Measurements from ENCODE around the gene MC1R. TPM values are rescaled to one million over a fixed set of nuclear protein-coding genes. Genes with fewer than 3 reads are reported as not detected.

Gene MC1R
- total RNA-seq, 1 experiment from 2014 or later: 12.2 TPM

DNA sequence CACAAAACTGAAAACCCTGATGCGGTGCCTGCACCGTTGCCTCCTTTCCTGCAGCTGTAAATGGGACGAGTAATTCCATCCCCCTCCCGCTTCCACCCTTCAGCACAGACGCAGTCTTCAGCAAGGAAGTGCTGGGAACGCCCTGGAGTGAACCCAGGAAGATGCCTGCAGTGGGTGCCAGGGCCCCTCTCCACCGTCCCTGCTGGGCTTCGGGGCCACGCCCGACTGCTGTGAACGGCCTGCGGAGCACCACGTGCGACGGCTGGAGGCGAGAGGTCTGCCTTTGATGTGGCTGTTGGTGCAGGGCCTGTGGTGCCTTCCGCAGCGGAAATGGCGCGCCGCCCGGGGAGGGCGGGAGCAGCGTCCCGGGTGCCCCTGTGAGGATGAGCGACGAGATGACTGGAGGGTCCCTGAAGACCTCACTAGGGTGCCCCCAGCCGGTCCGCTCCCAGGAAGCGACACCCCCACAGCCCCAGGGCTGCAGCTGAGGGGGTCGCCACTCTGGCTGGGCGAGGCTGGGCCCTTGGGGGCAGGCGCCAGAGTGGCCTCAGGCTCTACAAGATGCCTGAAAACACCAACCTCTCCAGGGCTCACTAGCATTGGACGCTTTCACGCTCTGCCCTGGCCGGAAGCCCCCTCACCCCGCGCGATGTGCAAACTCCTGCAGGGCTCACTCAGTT is 749 bp upstream of the MC1R start:
- no TSS peak for BruUV-seq (replicated peaks)
- Histone ChIP-seq H3K36me3 (ENCODE audit: control insufficient read depth in 1 of 2, insufficient read depth in 2 of 2, low read length in 2 of 2) (no peaks in the 10 kb centered on the region), H3K79me2 (ENCODE audit: insufficient read depth, low read length) (no peaks in the 10 kb centered on the region), H3K27me3 (ENCODE audit: insufficient read depth, low read length) (no peaks in the 10 kb centered on the region), H2AFZ (ENCODE audit: low read depth, low read length, poor library complexity, severe bottlenecking) (no peak overlapping the region), H3K4me1 (ENCODE audit: control insufficient read depth in 1 of 2, insufficient read depth in 2 of 2, low read length in 2 of 2) (peaks cover 52 to 71% of the 10 kb centered on the region in 2 experiments), H3K4me3 (replicated peaks in 1 of 2; ENCODE audit: low read depth in 1 of 2, low read length in 2 of 2) (peak overlapping the region; percentile 19 to 49), H4K20me1 (ENCODE audit: insufficient read depth) (no peaks in the 10 kb centered on the region), H3K27ac (ENCODE audit: low read depth, low read length) (peak overlapping the region; percentile 87), H3K9me3 (ENCODE audit: control insufficient read depth in 1 of 2, insufficient read depth in 1 of 2, low read depth in 1 of 2, low read length in 2 of 2) (no peaks in the 10 kb centered on the region), H3K9me2 (ENCODE audit: insufficient read depth) (no peaks in the 10 kb centered on the region), H3K4me2 (ENCODE audit: low read length) (peak overlapping the region; percentile 80), H3K9ac (ENCODE audit: low read length) (peak overlapping the region; percentile 64)
- intact Hi-C loops (cut with micrococcal nuclease): no loop called here
- RAD21 ChIA-PET (ENCODE audit: low non-redundant PET in 1 of 2, low total read pairs in 2 of 2, uncharacterized antibody in 2 of 2, unreplicated experiment in 2 of 2): no interaction called here
- DNase-seq (ENCODE audit: low read depth, low spot score): peak; percentile 96
- ATAC-seq: peak; percentile 68
- CTCF ChIA-PET: interaction anchor here (1.1 to 2.3 kb wide), 2 partner anchors 9 to 102 kb away, joined by 3 to 26 read pairs; no protein-coding TSS in a partner anchor
- POLR2A ChIA-PET: interaction anchor here (1.0 to 2.0 kb wide), 3 partner anchors 9 to 44 kb away, joined by 4 to 9 read pairs (median 5); partner anchors contain the start of gene TCF25
- TF ChIP-seq CBX3 (IDR thresholded peaks at IDR 0.05; ENCODE audit: low read depth): no peak
- peak; percentile 84 for TF ChIP-seq YY1 (IDR thresholded peaks at IDR 0.05; ENCODE audit: extremely low read depth, insufficient replicate concordance, low read depth, low read length)
- no peak for TF ChIP-seq CEBPB (IDR thresholded peaks at IDR 0.05; ENCODE audit: low read depth)
- TF ChIP-seq SRF (IDR thresholded peaks at IDR 0.05; ENCODE audit: low read depth): no peak
- peak; percentile 88 for TF ChIP-seq POLR2AphosphoS5 (IDR thresholded peaks at IDR 0.05; ENCODE audit: low read depth, low read length)
- TF ChIP-seq, protein P1, sequence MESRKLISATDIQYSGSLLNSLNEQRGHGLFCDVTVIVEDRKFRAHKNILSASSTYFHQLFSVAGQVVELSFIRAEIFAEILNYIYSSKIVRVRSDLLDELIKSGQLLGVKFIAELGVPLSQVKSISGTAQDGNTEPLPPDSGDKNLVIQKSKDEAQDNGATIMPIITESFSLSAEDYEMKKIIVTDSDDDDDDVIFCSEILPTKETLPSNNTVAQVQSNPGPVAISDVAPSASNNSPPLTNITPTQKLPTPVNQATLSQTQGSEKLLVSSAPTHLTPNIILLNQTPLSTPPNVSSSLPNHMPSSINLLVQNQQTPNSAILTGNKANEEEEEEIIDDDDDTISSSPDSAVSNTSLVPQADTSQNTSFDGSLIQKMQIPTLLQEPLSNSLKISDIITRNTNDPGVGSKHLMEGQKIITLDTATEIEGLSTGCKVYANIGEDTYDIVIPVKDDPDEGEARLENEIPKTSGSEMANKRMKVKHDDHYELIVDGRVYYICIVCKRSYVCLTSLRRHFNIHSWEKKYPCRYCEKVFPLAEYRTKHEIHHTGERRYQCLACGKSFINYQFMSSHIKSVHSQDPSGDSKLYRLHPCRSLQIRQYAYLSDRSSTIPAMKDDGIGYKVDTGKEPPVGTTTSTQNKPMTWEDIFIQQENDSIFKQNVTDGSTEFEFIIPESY (IDR thresholded peaks at IDR 0.05; ENCODE audit: extremely low read depth, insufficient replicate concordance, low read length): peak; percentile 85
- no peak for TF ChIP-seq RAD21 (IDR thresholded peaks at IDR 0.05; ENCODE audit: low read depth)
- TF ChIP-seq ZFX (IDR thresholded peaks at IDR 0.05): peak; percentile 45; the same call in 1 of the 2 replicates
- TF ChIP-seq TCF7L2 (IDR thresholded peaks at IDR 0.05; ENCODE audit: borderline replicate concordance, extremely low read depth, insufficient read depth, insufficient read length): peak; percentile 100
- TF ChIP-seq EZH2 (IDR thresholded peaks at IDR 0.05): no peak
